ENCODE data around the gene SYTL5.

SYTL5 gene

DNA sequence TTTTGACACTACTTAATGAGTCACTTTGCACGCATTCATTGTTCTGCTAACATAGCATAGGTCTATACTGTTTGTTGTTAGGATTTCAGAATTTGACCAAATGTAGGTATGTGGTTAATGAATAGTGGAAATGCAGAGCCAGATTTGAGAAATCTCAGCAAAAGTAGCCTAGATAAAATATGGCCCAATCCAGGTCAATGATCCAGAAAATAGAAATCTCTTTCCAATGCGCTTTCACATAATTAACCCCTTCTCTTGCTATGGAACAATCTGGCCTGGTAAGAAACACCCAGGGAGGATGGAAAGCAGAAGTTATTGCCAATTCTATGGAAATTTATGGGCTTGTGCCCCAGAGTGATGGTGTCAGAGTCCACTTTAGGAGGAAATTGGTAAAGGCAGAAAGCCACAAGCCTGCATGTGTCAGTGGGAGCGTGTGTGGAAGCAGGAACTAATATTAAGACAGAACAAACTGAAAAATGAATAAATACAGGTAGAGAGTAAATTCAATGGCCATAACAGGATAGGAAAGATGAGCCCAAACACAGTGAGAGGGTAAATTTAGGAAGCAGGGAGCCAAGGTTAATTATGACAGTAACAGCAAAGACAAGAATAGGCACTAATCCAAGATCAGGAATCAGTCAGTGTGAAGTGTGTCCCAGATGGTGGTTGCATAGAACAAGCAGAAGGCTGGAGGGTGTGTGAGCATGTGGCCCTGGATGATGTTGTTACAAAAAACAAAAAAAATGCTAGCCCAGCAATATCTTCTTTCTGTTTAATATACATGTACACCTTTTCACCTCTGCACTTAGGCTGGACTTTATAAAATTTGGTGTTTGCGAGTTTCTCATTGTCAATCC lies 102.9 kb downstream of the SYTL5 start:
- no CpG with 5 or more reads among the region's 4 CpGs for WGBS, 2 experiments (ENCODE audit: insufficient coverage in 2 of 2)
- no peaks in the 10 kb centered on the region for H3K4me1 ChIP-seq (ENCODE audit: control insufficient read depth, insufficient read depth, low read length, poor library complexity, severe bottlenecking)
- peaks cover 10% of the 10 kb centered on the region for H3K36me3 ChIP-seq (ENCODE audit: control insufficient read depth, insufficient read depth, low read length)
- H3K9me3 ChIP-seq (ENCODE audit: control insufficient read depth, low read length) = no peaks in the 10 kb centered on the region
- no peak overlapping the region for H3K27ac ChIP-seq (ENCODE audit: low read depth, low read length, severe bottlenecking)
- no peak overlapping the region for H3K4me3 ChIP-seq (ENCODE audit: extremely low read depth, insufficient read depth, low read length, poor library complexity, severe bottlenecking)

DNA sequence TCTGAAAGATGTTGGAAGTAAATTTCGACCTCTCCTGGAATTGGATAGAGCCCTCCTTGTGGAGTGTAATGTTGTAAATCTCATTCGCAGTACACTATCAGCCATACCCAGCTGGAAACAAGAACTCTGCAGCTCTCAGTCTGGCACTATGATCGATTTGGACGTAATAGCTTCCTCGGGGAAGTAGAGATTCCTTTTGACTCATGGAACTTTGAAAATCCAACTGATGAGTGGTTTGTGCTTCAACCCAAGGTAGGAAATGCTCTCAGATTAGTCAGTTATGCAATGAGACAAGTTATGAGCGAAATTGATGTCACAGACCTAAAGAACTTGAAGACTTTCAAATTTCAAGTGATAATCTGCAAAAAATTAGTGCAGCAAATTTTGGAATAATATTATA lies 103.9 kb downstream of the SYTL5 start:
- peaks cover 8% of the 10 kb centered on the region for H3K36me3 ChIP-seq (ENCODE audit: control insufficient read depth, insufficient read depth, low read length)
- no peaks in the 10 kb centered on the region for H3K4me1 ChIP-seq (ENCODE audit: control insufficient read depth, insufficient read depth, low read length, poor library complexity, severe bottlenecking)
- no peak overlapping the region for H3K4me3 ChIP-seq (ENCODE audit: extremely low read depth, insufficient read depth, low read length, poor library complexity, severe bottlenecking)
- no peaks in the 10 kb centered on the region for H3K9me3 ChIP-seq (ENCODE audit: control insufficient read depth, low read length)
- WGBS, 2 experiments (ENCODE audit: insufficient coverage in 2 of 2) = no CpG with 5 or more reads among the region's 6 CpGs
- no peak overlapping the region for H3K27ac ChIP-seq (ENCODE audit: low read depth, low read length, severe bottlenecking)

DNA sequence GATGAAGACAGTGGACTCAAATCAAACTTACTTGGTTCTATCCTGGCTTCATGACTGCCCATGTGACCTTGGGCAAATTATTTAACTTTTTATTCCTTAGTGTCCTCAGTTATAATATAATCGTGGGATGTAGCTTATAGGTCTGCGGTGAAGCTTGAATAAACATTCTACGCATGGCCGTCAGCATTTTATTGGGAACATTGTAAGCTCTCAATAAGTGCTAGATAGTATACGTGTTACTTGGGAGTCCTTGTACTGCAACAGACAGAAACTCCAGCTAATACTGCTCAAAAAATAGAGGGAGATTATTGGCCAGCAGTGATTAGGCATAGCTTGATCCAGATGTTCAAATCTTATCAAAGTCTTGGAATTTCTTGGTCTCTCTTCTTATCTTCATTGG lies 104.8 kb downstream of the SYTL5 start:
- H3K27ac ChIP-seq (ENCODE audit: low read depth, low read length, severe bottlenecking) = no peak overlapping the region
- no peaks in the 10 kb centered on the region for H3K9me3 ChIP-seq (ENCODE audit: control insufficient read depth, low read length)
- no peak overlapping the region for H3K4me3 ChIP-seq (ENCODE audit: extremely low read depth, insufficient read depth, low read length, poor library complexity, severe bottlenecking)
- H3K4me1 ChIP-seq (ENCODE audit: control insufficient read depth, insufficient read depth, low read length, poor library complexity, severe bottlenecking) = no peaks in the 10 kb centered on the region
- peaks cover 8% of the 10 kb centered on the region for H3K36me3 ChIP-seq (ENCODE audit: control insufficient read depth, insufficient read depth, low read length)
- WGBS, 2 experiments (ENCODE audit: insufficient coverage in 2 of 2) = 84% methylated on average over 3 of the region's 5 CpGs; no CpG with 5 or more reads in 1 of the 2 experiments

- Histone ChIP-seq H3K27ac (ENCODE audit: low read depth, low read length, severe bottlenecking) (no peak overlapping the region), H3K4me3 (ENCODE audit: extremely low read depth, insufficient read depth, low read length, poor library complexity, severe bottlenecking) (no peak overlapping the region), H3K36me3 (ENCODE audit: control insufficient read depth, insufficient read depth, low read length) (peaks cover 8% of the 10 kb centered on the region), H3K4me1 (ENCODE audit: control insufficient read depth, insufficient read depth, low read length, poor library complexity, severe bottlenecking) (no peaks in the 10 kb centered on the region), H3K9me3 (ENCODE audit: control insufficient read depth, low read length) (no peaks in the 10 kb centered on the region)
- no CpG with 5 or more reads among the region's 4 CpGs for WGBS, 2 experiments (ENCODE audit: insufficient coverage in 2 of 2)
These were observed 106.2 kb downstream of the SYTL5 start for GRCh38 chrX:38112566-38112965.

- no peak overlapping the region for H3K27ac ChIP-seq (ENCODE audit: low read depth, low read length, severe bottlenecking)
- WGBS, 2 experiments (ENCODE audit: insufficient coverage in 2 of 2) = no CpG with 5 or more reads among the region's 1 CpG
- H3K4me1 ChIP-seq (ENCODE audit: control insufficient read depth, insufficient read depth, low read length, poor library complexity, severe bottlenecking) = no peaks in the 10 kb centered on the region
- no peaks in the 10 kb centered on the region for H3K9me3 ChIP-seq (ENCODE audit: control insufficient read depth, low read length)
- H3K36me3 ChIP-seq (ENCODE audit: control insufficient read depth, insufficient read depth, low read length) = peaks cover 4% of the 10 kb centered on the region
- no peak overlapping the region for H3K4me3 ChIP-seq (ENCODE audit: extremely low read depth, insufficient read depth, low read length, poor library complexity, severe bottlenecking)
These were observed 110.4 kb downstream of the SYTL5 start for GRCh38 chrX:38116706-38117105.

- no peaks in the 10 kb centered on the region for H3K4me1 ChIP-seq (ENCODE audit: control insufficient read depth, insufficient read depth, low read length, poor library complexity, severe bottlenecking)
- H3K4me3 ChIP-seq (ENCODE audit: extremely low read depth, insufficient read depth, low read length, poor library complexity, severe bottlenecking) = no peak overlapping the region
- no peaks in the 10 kb centered on the region for H3K9me3 ChIP-seq (ENCODE audit: control insufficient read depth, low read length)
- H3K36me3 ChIP-seq (ENCODE audit: control insufficient read depth, insufficient read depth, low read length) = no peaks in the 10 kb centered on the region
- H3K27ac ChIP-seq (ENCODE audit: low read depth, low read length, severe bottlenecking) = no peak overlapping the region
- 82 to 89% methylated on average over 5 to 7 of the region's 7 CpGs for WGBS, 2 experiments (ENCODE audit: insufficient coverage in 2 of 2)
These were observed 111.1 kb downstream of the SYTL5 start for GRCh38 chrX:38117485-38117884.

DNA sequence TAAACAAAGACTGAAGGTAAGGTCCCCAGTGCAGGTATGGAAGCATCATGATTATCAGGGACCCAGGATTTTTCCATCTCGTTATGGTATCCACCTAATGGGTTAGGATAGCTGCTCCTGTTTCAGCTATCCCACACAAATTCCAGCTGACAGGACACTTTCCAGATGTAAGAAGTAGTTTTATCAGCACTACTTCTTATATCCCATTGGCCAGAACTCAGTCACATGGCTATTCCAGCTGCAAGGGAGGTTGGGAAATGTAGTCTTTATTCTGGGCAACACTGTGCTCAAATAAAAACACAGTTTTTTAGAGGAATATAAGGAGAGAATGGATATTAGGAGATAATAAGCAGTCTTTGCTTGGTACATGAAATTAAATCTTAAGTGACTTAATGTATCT lies 117.6 kb downstream of the SYTL5 start:
- no peaks in the 10 kb centered on the region for H3K36me3 ChIP-seq (ENCODE audit: control insufficient read depth, insufficient read depth, low read length)
- no CpG with 5 or more reads among the region's 1 CpG for WGBS, 2 experiments (ENCODE audit: insufficient coverage in 2 of 2)
- H3K4me3 ChIP-seq (ENCODE audit: extremely low read depth, insufficient read depth, low read length, poor library complexity, severe bottlenecking) = no peak overlapping the region
- no peak overlapping the region for H3K27ac ChIP-seq (ENCODE audit: low read depth, low read length, severe bottlenecking)
- no peaks in the 10 kb centered on the region for H3K4me1 ChIP-seq (ENCODE audit: control insufficient read depth, insufficient read depth, low read length, poor library complexity, severe bottlenecking)
- no peaks in the 10 kb centered on the region for H3K9me3 ChIP-seq (ENCODE audit: control insufficient read depth, low read length)

DNA sequence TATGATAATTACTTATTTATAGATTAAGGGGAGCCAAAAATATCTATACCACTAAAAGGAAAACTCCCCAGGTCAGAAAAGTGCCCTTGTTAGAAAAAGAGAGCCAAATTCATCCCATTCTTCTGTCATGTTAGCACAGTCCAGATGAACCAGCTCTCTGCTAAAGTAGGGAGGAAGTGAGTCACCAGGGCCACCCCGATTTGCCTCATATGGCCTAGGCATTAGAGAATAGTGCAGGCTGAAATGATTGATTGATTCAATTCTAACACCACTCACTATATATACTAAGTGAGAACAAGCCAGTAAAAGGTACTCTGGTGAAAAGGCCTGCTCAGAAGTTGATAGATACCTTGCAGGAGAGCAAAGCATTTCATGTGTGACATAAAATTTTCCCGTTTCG lies 119.8 kb downstream of the SYTL5 start:
- no peaks in the 10 kb centered on the region for H3K9me3 ChIP-seq (ENCODE audit: control insufficient read depth, low read length)
- H3K4me3 ChIP-seq (ENCODE audit: extremely low read depth, insufficient read depth, low read length, poor library complexity, severe bottlenecking) = no peak overlapping the region
- no peaks in the 10 kb centered on the region for H3K4me1 ChIP-seq (ENCODE audit: control insufficient read depth, insufficient read depth, low read length, poor library complexity, severe bottlenecking)
- 100% methylated on average over 2 of the region's 3 CpGs for WGBS, 2 experiments (ENCODE audit: insufficient coverage in 2 of 2)
- no peak overlapping the region for H3K27ac ChIP-seq (ENCODE audit: low read depth, low read length, severe bottlenecking)
- H3K36me3 ChIP-seq (ENCODE audit: control insufficient read depth, insufficient read depth, low read length) = no peaks in the 10 kb centered on the region

DNA sequence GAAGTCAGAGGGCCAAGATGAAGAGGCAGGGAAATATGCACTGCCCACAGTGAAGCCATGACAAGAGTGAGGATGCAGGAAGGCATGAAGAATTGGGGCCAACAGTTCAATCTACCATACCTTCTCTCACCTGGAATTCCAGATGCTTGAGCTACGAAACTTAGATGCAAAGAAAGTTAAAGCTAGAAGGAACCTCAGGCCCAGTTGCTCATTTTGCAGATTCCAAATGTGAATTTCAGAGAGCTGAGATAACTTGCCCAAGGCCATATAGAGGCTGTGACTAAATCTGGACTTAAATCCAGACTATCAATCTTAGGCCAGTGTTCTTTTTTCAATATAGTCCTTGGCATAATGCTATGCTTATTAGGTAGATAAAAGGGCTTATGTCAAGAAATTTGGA lies 121.6 kb downstream of the SYTL5 start:
- no peaks in the 10 kb centered on the region for H3K4me1 ChIP-seq (ENCODE audit: control insufficient read depth, insufficient read depth, low read length, poor library complexity, severe bottlenecking)
- no peaks in the 10 kb centered on the region for H3K9me3 ChIP-seq (ENCODE audit: control insufficient read depth, low read length)
- WGBS, 2 experiments (ENCODE audit: insufficient coverage in 2 of 2) = 71% methylated on average over 1 of the region's 1 CpG; no CpG with 5 or more reads in 1 of the 2 experiments
- no peaks in the 10 kb centered on the region for H3K36me3 ChIP-seq (ENCODE audit: control insufficient read depth, insufficient read depth, low read length)
- no peak overlapping the region for H3K27ac ChIP-seq (ENCODE audit: low read depth, low read length, severe bottlenecking)
- H3K4me3 ChIP-seq (ENCODE audit: extremely low read depth, insufficient read depth, low read length, poor library complexity, severe bottlenecking) = no peak overlapping the region

- Histone ChIP-seq H3K9me3 (ENCODE audit: control insufficient read depth, low read length) (no peaks in the 10 kb centered on the region), H3K36me3 (ENCODE audit: control insufficient read depth, insufficient read depth, low read length) (no peaks in the 10 kb centered on the region), H3K4me3 (ENCODE audit: extremely low read depth, insufficient read depth, low read length, poor library complexity, severe bottlenecking) (no peak overlapping the region), H3K4me1 (ENCODE audit: control insufficient read depth, insufficient read depth, low read length, poor library complexity, severe bottlenecking) (no peaks in the 10 kb centered on the region), H3K27ac (ENCODE audit: low read depth, low read length, severe bottlenecking) (no peak overlapping the region)
These were observed 123.0 kb downstream of the SYTL5 start for GRCh38 chrX:38129366-38129765.

GRCh38 chrX:38138157-38138891 lies 132.0 kb downstream of the SYTL5 start:
- no peaks in the 10 kb centered on the region for H3K4me1 ChIP-seq (ENCODE audit: control insufficient read depth, insufficient read depth, low read length, poor library complexity, severe bottlenecking)
- no peaks in the 10 kb centered on the region for H3K36me3 ChIP-seq (ENCODE audit: control insufficient read depth, insufficient read depth, low read length)
- H3K9me3 ChIP-seq (ENCODE audit: control insufficient read depth, low read length) = no peaks in the 10 kb centered on the region
- no CpG with 5 or more reads among the region's 2 CpGs for WGBS, 2 experiments (ENCODE audit: insufficient coverage in 2 of 2)
- H3K4me3 ChIP-seq (ENCODE audit: extremely low read depth, insufficient read depth, low read length, poor library complexity, severe bottlenecking) = no peak overlapping the region
- H3K27ac ChIP-seq (ENCODE audit: low read depth, low read length, severe bottlenecking) = no peak overlapping the region

Measured in mesodermal cell (in vitro differentiated cells).